Stimulated activated CD4-positive, alpha-beta T cell treated with anti-CD3 and anti-CD28 coated beads, Interleukin-15, amount 100 ng/mL, for 48 hours (primary cell): Measurements from ENCODE around the gene ACSF3.
"Not testable (repeated sequence)": the region's sequence is repeated elsewhere in the genome, so short reads cannot be mapped to it uniquely, and the experiment has no call there.

ENCODE experiments used
- DNase-seq, 2 donors: peaks; one replicate each; pipeline ENCODE4 v3.0.0-alpha.2; 2020; ENCODE audit warnings: low read depth in 2 of 2

ACSF3 gene

DNA sequence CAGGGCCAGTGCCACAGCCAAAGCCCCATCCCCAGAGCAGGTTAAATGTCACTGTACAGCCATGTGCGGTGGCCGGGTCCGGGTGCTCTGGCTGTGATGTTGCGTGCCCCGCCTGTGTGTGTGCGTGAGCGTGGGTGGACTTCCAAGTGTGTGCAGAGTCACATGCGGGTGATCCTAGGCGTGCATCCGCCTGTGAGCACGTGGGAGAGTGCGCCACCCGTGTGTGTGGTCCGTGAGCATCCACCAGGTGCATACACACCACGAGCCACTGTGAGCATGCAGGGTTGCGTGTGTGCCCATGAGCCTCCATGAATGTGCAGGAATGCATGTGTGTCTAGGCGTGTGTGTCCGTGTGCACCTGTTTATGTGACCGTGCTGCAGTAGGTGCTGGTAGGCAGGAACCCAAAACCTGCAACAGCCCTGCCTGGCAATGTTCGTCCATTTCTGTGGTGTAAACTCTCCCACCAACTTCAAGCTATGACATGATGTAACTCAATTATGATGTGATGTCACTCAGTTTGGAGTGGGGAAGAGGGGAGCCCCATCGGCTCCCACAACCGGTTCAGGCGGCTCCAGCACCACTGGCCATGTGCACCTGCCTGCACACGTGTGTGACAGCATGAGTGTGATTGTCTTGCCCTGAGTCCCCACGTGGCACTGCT is 37.6 kb upstream of the ACSF3 start:
- no peak for DNase-seq

DNA sequence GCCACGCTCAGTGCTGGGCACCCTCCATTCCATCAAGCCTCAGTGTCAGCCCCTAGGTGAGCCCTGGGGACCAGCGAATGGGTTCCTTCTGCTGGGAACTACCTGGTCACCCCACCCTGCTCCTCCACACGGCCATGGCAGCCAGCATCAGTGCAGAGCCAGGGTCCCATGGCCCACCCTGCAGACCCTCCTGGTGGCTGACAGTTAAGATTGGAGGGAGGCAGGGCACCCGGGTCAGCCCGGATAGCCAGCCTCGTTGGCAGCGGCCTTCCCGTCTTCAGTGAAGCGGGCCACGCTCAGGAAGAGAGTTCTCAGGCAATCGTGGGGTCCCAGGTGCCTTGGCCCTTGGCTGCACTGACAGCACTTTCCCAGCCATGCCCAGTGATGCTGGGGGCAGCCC is 37.1 kb upstream of the ACSF3 start:
- no peak for DNase-seq

DNA sequence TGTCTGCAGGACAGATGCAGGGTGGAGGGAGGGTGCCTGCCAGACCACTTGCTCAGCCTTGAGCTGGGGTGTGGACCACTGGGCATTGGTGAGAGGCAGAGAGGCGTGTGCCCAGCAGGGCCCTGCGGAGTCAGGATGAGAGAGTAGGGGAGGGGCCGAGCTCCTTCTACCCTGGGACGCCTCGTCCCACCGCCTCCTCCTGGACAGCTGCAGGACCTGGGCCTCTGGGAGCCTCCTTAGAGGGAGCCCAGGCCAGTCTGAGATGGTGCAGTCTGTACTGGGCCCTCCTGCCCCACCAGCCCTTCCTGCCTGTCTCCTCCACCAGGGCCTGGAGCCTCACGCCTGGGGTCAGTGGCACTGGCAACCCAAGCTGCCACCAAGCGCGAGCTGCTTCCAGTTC is 35.9 kb upstream of the ACSF3 start:
- DNase-seq, result no peak

DNA sequence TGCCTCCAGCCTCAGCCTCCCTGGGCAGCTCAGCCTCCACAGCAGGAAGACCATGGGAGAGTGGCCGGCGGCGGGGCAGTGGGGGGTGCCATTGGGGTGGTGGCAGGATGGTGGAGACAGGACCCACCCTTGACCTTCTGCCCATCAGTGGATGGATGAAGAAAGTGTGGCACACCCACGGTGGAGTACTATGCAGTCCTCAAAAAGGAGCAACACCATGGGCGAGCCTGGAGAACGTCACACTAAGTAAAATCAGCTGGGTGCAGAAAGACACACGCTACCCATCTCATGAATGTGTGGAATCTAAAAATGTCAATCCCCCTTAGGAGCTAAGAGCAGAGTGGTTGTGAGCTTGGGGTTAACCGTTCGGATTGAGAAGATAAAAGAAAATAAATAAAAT is 34.8 kb upstream of the ACSF3 start:
- DNase-seq, result no peak

DNA sequence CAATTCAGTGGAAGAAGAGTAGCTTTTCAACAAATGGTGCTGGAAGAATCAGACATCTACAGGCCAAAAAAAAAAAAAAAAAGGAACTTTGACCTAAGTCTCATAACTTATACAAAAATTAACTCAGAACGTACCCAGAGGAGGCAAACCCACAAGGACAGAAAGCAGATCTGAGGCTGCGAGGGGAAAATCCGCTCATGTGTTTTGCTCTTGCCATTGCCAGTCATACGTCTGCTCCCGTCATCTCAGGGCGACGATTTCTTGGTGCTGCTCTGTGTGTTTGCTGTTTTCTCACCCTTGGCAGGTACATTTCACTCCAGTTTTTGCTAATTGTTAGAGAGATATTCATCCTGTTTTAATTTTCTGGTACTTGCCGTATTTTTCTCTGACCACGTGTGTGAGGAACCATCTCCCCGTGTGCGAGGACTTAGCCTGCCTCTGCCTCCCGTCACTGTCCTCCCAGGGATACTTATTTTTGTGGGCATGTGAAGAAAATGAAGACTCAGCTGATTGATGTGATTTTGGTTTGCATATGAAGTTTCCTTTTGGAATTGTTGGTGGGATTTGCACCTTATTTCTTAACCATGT is 33.4 kb upstream of the ACSF3 start:
- no peak for DNase-seq

DNA sequence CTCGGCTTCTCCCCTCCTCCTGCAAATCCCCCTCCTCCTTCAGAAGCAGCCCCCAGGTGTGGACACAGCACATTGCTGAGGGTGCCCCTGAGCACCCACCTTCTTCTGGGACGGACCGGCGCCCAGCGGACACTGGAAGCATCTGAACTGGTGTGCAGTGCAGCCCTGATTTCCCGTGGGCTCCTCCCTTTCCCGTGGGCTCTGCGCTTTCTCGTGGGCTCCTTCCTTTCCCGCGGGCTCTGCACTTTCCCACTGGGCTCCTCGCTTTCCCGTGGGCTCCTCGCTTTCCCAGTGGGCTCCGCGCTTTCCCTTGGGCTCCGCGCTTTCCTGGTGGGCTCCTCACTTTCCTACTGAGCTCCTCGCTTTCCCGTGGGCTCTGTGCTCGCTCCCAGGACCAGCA is 32.6 kb upstream of the ACSF3 start:
- no peak for DNase-seq

DNA sequence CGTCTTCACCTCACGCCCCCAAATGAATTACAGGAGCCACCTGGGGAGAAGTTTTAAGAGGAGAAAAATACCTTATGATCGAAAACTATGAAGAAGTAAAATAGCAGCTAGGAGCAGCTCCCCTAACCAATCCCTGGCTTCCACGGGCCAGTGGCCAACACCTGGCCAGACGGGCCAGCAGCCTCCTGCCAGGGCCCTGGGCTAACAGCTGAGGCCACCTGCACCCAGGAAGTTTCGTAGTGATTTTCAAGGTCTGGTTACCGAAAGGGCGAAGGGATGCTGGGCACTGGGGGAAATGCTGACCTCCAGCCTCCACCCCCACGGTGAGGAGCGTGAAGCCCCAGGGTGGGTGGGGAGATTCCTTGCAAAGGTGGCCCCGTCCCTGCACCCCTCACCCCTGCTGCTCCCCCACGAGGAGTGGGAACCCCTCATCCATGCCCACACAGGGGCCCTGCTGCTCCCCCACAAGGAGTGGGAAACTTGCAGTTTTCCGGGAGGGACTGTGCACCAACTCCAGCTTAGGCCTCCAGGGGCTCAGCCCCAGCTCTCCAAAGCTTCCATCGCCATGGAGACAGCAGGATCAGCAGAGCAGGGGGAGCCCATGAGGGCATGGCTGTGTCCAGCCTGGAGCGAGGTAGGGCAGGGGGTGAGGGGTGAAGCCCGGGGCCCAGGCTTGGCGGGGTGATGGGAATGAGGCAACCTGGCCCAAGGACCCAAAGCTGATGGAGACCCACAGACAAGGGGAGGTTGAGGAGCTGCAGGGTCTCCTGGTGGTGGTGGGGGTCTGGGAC is 31.9 kb upstream of the ACSF3 start:
- DNase-seq, result no peak

DNA sequence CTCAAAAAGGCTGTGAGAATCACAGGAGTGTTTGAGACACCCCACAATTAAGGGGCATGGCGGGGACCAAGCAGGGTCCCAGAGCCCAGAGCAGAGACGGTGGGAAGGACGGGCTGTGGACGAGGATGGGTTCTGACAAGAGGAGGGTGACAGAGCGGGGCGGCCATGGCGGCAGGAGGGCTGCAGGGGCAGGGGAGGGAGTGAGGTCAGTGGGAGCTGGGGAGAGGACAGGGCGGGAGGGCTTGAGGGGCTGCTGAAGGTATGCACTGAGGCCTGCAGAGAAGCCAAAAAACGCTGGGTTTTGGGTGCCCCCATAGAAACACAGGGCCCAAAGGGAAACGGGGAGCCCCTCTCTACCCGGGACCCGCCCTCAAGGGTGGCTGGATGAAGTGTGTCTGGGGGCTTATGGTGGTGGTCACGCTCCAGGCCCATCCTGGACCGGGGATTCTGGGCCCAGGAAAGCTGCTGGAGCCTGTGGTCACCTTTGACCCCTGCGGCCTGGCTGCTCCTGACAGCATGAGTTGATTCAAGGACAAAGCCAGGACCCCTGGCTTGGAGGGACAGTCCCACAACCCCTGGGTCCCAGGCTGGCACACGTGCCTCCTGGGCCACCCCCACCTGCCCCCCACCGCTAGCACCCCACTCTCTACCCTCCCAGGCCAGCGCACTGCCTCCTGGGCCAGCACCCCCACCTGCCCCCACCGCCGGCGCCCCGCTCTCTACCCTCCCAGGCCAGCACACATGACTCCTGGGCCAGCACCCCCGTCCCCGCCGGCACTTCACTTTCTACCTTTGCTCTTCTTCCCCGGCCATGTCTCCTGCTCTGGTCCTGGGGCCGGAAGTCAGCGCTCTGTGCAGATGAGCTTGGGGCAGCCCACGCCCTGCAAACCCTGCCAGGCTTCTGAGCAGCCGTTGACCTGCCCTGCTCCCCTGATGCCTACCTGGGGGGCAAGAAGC is 31.0 kb upstream of the ACSF3 start:
- DNase-seq, result no peak

DNA sequence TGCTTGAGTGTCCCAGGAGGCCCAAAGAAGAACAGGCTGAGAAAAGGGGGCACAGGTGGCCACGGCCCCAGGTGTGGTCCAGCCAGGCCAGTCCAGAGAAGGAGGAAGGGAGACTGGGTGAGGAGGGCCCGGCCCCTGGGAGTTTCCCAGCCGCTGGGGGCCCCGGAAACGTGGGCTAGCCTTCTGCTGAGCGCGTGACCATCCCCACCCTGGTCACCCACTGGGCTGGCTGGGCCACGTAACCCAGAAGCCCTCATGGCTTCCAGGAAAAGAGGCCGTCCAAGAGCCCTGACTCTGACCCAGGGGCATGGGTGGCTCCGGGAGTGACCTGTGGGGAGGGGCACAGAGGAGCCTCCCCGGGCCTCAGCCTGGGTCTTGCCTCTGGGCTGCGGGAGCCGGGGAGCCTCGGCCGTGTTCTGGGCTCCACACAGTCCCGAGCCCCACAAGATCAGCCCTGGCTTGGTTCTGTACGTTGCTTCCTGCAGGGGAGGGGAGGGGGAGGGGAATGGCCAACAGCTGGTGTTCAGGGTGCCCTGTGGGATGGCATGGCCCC is 29.8 kb upstream of the ACSF3 start:
- DNase-seq, result no peak

DNA sequence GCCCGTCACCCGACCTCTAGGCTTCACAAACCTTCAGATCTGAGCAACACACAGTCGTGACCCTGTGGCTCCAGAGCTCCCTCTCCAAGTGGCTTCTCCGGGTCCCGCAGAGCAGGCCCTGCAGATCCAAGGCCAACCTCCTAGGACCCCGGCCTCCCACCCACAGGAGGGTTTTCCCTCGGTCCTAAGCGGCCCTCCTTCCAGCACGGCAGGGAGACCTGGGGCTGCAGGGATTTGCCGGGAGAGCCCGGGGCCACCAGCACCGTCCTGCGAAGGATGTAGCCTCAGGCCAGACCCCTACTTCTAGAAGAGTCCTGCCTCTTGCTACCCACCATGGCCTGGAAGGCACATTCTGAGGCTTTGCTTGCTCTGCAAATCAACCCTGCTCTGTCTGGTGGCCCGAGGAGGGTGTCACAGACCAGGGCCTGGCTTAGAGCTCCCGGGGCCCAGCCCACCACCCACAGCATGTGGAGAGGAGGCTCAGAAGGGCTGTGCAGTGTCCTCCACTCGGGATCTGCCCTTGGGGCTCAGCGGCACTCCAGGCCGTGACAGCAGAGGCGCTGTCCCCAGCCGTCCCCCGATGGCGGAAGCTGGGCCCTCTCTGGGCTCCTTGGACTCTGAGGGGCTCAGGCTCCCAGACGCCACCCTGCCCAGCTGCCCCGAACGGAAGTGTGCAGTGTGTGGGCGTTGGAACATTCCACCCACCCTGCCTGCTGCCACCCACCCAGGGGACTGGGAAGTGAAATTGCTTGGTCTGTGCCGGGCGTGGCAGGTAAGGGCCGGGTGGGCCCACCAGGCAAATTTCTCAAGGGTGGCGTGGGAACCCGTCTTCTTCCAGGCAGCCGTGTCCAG is 28.8 kb upstream of the ACSF3 start:
- DNase-seq, result no peak

DNA sequence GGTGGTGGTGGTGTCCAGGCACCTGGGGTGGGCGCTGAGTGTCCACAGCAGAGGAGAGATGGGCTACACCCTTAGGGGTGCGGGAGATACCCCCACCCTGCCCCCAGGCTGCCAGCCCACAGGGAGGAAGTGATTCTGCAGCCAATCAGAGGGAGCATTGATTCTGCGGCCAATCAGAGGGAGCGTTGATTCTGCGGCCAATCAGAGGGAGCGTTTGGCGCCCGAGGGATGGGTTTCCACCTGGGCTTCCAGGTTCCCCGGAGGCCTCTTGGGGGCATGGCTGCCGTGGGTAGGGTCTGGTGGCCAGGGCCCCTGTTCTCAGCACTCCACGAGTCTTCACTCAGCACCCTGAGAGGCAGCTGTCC is 28.2 kb upstream of the ACSF3 start:
- DNase-seq, result no peak

DNA sequence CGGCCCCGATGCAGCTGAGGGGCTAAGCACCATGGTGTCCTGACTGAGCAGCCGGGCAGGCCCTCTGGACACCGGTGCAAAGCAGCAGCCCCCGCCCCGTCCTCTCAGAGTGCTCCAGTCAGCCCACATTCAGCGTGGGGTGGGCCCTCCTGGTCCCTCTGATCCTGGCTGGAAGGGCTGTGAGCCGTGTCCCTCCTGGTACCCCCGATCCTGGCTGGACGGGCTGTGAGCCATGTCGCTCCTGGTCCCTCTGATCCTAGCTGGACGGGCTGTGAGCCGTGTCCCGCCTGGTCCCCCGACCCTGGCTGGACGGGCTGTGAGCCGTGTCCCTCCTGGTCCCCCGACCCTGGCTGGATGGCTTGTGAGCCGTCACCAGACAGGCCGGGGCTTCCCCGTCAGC is 26.9 kb upstream of the ACSF3 start:
- no peak for DNase-seq

DNA sequence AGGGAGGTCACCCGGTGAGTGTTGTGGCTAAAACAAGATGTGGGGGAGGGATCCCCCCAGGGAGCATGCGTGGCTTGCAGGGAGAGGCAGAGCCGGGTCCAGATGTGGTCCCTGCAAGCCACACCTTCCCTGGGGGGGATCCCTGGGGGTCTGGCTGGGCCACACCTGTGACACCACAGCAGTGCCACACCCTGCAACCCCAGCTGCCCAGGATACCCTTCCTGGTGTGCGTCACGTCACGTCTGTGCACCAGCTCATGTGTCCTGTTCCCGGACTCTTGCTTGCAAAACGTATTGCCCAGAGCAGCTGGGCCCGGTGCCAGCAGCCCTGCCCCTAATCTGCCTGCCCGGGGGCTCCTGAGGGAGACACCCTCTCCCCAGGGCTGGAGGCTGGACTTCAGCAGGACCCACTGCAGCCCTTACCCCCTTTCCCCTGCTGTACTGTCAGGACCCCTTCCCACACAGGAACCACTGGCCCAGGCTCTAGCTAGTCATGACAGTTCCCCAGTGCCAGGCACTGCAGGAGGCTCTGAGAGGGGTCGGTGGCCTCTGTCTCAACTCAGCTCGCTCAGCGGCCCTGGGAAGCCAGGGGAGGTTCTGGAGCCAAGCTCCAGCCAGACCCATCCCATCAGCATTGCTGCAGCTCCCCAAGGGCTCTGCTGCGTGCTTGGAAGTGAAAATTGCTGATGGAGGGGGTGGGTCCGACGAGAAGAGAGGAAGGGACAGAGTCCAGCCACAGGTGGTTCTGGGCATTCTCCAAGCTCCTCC is 25.8 kb upstream of the ACSF3 start:
- no peak for DNase-seq

DNA sequence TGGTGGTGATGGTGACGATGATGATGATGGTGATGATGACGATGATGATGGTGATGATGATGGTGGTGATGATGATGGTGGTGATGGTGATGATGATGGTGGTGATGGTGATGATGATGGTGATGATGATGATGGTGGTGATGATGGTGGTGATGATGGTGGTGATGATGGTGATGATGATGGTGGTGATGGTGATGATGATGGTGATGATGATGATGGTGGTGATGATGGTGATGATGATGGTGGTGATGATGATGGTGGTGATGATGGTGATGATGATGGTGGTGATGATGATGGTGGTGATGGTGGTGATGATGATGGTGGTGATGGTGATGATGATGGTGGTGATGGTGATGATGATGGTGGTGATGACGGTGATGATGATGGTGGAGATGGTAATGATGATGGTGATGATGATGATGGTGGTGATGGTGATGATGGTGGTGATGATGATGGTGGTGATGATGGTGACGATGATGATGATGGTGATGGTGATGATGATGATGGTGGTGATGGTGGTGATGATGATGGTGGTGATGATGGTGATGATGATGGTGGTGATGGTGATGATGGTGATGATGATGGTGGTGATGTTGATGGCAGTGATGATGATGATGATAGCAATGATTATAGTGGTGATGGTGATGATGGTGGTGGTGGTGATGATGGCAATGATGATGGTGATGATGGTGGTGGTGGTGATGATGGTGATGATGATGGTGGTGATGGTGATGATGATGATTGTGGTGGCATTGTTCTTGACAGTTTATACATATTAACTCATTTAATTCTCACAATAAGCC is 24.6 kb upstream of the ACSF3 start:
- not testable (repeated sequence) for DNase-seq

DNA sequence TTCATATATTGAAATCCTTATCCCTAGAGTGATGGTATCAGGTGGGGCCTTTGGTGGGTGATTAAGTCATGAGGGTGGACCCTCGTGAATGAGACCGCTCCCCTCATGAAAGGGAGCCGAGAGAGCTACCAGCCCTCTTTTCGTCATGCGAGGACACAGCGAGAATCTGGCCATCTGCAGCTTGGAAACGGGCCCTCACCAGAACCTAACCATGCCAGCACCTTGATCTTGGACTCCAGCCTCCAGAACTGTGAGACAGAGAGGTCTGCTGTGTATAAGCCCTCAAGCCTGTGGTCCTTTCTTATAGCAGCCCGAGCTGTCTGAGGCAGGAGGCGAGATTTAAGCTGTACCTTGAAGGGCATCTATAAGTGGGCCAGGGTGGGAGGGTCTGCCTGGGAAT is 23.7 kb upstream of the ACSF3 start:
- no peak for DNase-seq

DNA sequence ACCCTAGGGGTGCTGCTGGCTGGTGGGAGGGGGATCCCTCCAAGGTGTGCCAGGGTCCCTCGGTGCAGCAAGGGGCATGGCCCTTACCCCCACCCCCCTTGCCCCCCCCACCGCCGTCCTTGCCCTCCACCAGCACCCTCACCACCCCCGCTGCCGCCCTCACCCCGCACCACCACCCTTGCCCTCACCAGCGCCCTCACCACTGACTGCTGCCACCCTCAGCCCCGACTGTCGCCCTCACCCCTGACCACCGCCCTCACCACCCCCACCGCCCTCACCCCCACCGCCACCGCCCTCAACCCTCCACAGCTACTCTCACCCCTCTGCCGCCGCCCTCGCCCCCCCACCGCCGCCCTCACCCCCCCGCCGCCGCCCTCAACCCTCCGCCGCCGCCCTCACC is 23.1 kb upstream of the ACSF3 start:
- DNase-seq, result no peak

DNA sequence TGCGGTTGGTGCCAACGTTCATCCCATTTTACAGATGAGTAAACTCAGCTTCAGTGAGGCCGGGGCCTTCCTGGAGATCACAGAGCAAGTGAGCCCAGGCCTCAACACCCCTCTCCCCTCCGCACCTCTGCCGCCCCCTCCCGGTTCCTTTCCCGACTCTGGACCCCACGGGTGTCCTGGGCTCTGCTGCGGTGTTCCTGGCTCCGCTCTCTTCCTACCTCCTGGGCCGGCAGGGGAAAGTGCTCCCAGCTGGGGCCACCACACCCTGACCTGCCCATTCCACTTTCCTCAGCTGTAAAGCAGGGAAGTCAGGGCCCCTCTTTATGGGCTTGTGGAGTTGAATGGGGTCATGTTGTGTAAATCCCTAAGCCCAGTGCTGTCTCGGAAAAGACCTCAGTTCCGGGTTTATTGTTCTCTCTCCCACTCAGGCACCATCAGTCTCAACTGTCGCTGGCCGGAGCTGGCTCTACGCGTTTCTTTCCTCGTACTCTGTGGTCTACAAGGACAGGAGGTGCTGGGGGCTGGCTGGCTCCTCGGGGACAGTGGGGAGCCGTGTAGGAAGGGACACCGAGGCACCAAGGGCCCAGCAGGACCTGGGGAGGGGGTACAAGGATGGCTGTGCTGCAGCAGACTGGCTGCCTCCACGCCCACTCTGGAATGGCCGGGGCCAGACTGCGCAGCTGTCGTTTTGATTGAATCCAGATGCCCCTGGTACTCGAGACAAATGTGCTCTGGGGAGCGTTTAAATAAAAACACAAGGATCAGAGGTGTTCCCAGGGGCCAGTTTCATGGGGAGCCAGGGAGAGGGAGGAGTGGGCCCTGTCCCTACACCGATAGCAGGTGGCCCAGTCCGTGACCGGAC is 21.7 kb upstream of the ACSF3 start:
- no peak for DNase-seq

DNA sequence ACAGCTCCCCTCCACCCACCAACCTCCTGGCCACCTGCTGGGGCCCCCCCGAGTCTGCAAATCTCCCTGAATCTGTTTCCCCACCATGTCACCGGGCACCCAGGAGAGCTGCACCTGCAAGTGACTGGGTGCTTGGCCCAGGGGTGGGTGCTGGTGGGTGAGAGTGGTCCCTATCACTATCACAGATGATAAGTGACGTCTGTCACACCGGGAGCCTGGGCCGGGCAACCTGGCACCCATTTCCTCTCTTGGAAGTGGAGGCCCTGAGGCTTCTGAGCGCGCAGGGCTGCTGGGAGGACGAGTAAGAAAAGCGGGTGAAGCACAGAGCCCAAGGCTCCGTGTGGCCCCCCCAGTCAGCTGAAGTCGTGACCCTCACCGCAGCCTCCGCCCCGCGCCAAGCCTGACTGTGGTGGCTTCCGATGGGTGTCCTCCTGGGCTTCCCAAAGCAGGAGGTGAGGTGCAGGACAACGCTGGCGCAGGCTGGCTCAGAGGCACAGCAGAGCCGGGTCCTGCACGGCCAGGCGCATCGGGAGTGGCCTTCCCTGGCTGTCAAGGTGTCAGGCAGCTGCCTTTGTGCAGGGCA is 21.0 kb upstream of the ACSF3 start:
- DNase-seq, result no peak
